GM12878 (cell line): ENCODE data around the gene MACROD2. TPM values are rescaled to one million over a fixed set of nuclear protein-coding genes. Genes with fewer than 3 reads are reported as not detected.

ENCODE experiments used
- ASH2L ChIP-seq: fragments of 300-600, 200-600 bp; sonication (generic); IDR thresholded peaks from 2 replicates; pipeline ENCODE4 v1.6.1; 2017; ENCODE audit warnings: low read depth, mild to moderate bottlenecking, borderline replicate concordance
- BCL3 ChIP-seq: IDR thresholded peaks from 2 replicates; pipeline ENCODE4 v1.6.1; 2011; ENCODE audit warnings: borderline replicate concordance, low read depth, mild to moderate bottlenecking, moderate library complexity, low read length; ENCODE audit not compliant: insufficient read depth, poor library complexity, severe bottlenecking
- BMI1 ChIP-seq: fragments of 450-650 bp; IDR thresholded peaks from 2 replicates; pipeline ENCODE4 v1.6.1; 2016; ENCODE audit warnings: mild to moderate bottlenecking, moderate library complexity, borderline replicate concordance
- CBX3 ChIP-seq: fragments of 200-600 bp; sonication (generic); IDR thresholded peaks from 2 replicates; pipeline ENCODE4 v1.6.1; 2016; ENCODE audit warnings: low read depth, borderline replicate concordance
- CUX1 ChIP-seq: IDR thresholded peaks from 2 replicates; pipeline ENCODE4 v1.6.1; 2012; ENCODE audit warnings: improper control_type of control experiment, low read depth, low read length; ENCODE audit not compliant: insufficient replicate concordance
- DPF2 ChIP-seq: fragments of 450-650 bp; IDR thresholded peaks from 2 replicates; pipeline ENCODE4 v1.6.1; 2017; ENCODE audit warnings: mild to moderate bottlenecking
- HDAC6 ChIP-seq: fragments of 200-600 bp; sonication (generic); IDR thresholded peaks from one replicate; pipeline ENCODE4 v1.8.0; 2017; ENCODE audit warnings: antibody characterized with exemption; ENCODE audit not compliant: unreplicated experiment
- HDGF ChIP-seq: fragments of 450-650 bp; IDR thresholded peaks from 2 replicates; pipeline ENCODE4 v1.6.1; 2016; ENCODE audit warnings: antibody characterized with exemption
- IKZF1 ChIP-seq: fragments of 450-650 bp; conservative IDR thresholded peaks from 2 replicates; pipeline ENCODE4 v1.6.1; 2017; ENCODE audit warnings: antibody characterized with exemption, mild to moderate bottlenecking
- JUNB ChIP-seq: IDR thresholded peaks from 2 replicates; pipeline ENCODE4 v1.6.1; 2016; ENCODE audit warnings: antibody characterized with exemption, mild to moderate bottlenecking
- MTA2 ChIP-seq: fragments of 450-650 bp; IDR thresholded peaks from 2 replicates; pipeline ENCODE4 v1.6.1; 2016; ENCODE audit warnings: low read depth, mild to moderate bottlenecking, moderate library complexity
- PML ChIP-seq: IDR thresholded peaks from 2 replicates; pipeline ENCODE4 v1.6.1; 2012; ENCODE audit warnings: low read length, inconsistent platforms
- RAD51 ChIP-seq: fragments of 450-650 bp; IDR thresholded peaks from 2 replicates; pipeline ENCODE4 v1.6.1; 2016; ENCODE audit warnings: moderate library complexity, mild to moderate bottlenecking, inconsistent platforms
- RUNX3 ChIP-seq: IDR thresholded peaks from 2 replicates; pipeline ENCODE4 v1.6.1; 2012; ENCODE audit warnings: low read length, inconsistent platforms
- SREBF1 ChIP-seq: IDR thresholded peaks from 2 replicates; pipeline ENCODE4 v1.6.1; 2012; ENCODE audit warnings: mild to moderate bottlenecking, low read length
- SREBF2 ChIP-seq: IDR thresholded peaks from 2 replicates; pipeline ENCODE4 v1.6.1; 2012; ENCODE audit warnings: mild to moderate bottlenecking, low read length
- STAT1 ChIP-seq: fragments of 450-650 bp; conservative IDR thresholded peaks from 2 replicates; pipeline ENCODE4 v1.6.1; 2014; ENCODE audit warnings: antibody characterized with exemption, mild to moderate bottlenecking
- STAT3 ChIP-seq: IDR thresholded peaks from 2 replicates; pipeline ENCODE4 v1.6.1; 2011; ENCODE audit warnings: low read depth, low read length, improper control_type of control experiment
- TCF3 ChIP-seq: IDR thresholded peaks from 2 replicates; pipeline ENCODE4 v1.6.1; 2012; ENCODE audit warnings: low read depth, mild to moderate bottlenecking, low read length, borderline replicate concordance; ENCODE audit not compliant: insufficient read depth
- WRNIP1 ChIP-seq: IDR thresholded peaks from 2 replicates; pipeline ENCODE4 v1.6.1; 2011; ENCODE audit warnings: low read depth, low read length, improper control_type of control experiment, borderline replicate concordance
- polyA plus RNA-seq, 11 experiments: library from polyadenylated mRNA; depleted of rRNA in 4 of 11; unstranded in 6 of 11; stranded (reverse) in 5 of 11; fragments of >200 nt; fragmentation: Nextera tagmentation in 4 of 11; fragmentation: Illumina TruSeq in 1 of 11; extraction: Ambion mirVana in 4 of 11; extraction: Trizol in 1 of 11; gene quantifications; 1 replicate in 1 of 11; 2 replicates in 10 of 11; pipeline versions ENCODE4 v1.2.1 to v1.2.3, GENCODE V29; 2011 to 2016; ENCODE audit warnings: inconsistent platforms in 2 of 11, missing spikeins in 2 of 11, low read depth in 1 of 11
- total RNA-seq, 4 experiments: library from RNA; depleted of rRNA in 3 of 4; stranded (reverse); fragments of >200 nt in 3 of 4; fragmentation: Illumina TruSeq in 1 of 4; extraction: Trizol in 1 of 4; gene quantifications; 2 replicates each; pipeline versions ENCODE4 v1.2.1 to v1.2.3, GENCODE V29; 2013 to 2021
- TF ChIP-seq, protein P1 (sequence below): fragments of 450-650 bp; IDR thresholded peaks from 2 replicates; pipeline ENCODE4 v1.6.1; 2018; ENCODE audit warnings: mild to moderate bottlenecking, low read depth, moderate library complexity; ENCODE audit not compliant: partially characterized antibody
- TF ChIP-seq, protein P2 (sequence below): fragments of 450-650 bp; IDR thresholded peaks from 2 replicates; pipeline ENCODE4 v1.6.1; 2016; ENCODE audit warnings: mild to moderate bottlenecking

The MACROD2 gene
- total and polyA plus RNA-seq, 10 of the 15 experiments (the other 5 are each of a cell fraction or from before 2014, with no cell fraction given): 1.1 to 21.5 (median 2.2) TPM

DNA sequence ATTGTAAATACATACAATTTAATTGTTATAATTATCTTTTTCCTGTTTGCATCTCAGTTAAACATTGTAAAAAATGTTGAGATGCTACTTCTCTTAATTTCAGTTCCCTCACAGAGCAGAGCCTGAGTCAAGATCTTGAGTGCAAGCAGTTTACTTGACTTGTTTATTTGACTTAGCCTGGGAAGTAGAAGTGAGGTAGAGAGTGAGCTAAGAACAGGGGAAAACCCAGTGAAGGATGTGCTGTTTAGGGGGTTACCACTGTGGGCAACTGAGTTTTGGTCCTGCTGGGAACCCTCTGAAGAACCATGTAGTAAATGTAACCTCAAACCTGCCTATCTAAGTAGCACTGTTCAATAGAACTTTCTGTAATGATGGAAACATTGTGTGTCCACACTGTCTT, 837.3 kb downstream of the MACROD2 start (continued):
- peak; percentile 69 for TF ChIP-seq CUX1
- no peak for TF ChIP-seq ASH2L
- no peak for TF ChIP-seq WRNIP1
- TF ChIP-seq SREBF1: no peak
- peak; percentile 63; the same call in 1 of the 2 replicates for TF ChIP-seq IKZF1
- TF ChIP-seq BMI1: peak; percentile 46
- TF ChIP-seq, protein P1, sequence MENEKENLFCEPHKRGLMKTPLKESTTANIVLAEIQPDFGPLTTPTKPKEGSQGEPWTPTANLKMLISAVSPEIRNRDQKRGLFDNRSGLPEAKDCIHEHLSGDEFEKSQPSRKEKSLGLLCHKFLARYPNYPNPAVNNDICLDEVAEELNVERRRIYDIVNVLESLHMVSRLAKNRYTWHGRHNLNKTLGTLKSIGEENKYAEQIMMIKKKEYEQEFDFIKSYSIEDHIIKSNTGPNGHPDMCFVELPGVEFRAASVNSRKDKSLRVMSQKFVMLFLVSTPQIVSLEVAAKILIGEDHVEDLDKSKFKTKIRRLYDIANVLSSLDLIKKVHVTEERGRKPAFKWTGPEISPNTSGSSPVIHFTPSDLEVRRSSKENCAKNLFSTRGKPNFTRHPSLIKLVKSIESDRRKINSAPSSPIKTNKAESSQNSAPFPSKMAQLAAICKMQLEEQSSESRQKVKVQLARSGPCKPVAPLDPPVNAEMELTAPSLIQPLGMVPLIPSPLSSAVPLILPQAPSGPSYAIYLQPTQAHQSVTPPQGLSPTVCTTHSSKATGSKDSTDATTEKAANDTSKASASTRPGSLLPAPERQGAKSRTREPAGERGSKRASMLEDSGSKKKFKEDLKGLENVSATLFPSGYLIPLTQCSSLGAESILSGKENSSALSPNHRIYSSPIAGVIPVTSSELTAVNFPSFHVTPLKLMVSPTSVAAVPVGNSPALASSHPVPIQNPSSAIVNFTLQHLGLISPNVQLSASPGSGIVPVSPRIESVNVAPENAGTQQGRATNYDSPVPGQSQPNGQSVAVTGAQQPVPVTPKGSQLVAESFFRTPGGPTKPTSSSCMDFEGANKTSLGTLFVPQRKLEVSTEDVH: no peak
- TF ChIP-seq PML: no peak
- peak; percentile 25; the same call in 1 of the 2 replicates for TF ChIP-seq JUNB
- no peak for TF ChIP-seq HDGF
- TF ChIP-seq, protein P2, sequence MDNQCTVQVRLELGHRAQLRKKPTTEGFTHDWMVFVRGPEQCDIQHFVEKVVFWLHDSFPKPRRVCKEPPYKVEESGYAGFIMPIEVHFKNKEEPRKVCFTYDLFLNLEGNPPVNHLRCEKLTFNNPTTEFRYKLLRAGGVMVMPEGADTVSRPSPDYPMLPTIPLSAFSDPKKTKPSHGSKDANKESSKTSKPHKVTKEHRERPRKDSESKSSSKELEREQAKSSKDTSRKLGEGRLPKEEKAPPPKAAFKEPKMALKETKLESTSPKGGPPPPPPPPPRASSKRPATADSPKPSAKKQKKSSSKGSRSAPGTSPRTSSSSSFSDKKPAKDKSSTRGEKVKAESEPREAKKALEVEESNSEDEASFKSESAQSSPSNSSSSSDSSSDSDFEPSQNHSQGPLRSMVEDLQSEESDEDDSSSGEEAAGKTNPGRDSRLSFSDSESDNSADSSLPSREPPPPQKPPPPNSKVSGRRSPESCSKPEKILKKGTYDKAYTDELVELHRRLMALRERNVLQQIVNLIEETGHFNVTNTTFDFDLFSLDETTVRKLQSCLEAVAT: no peak
- TF ChIP-seq BCL3: no peak
- TF ChIP-seq CBX3: no peak
- TF ChIP-seq STAT3: 0 out of 2 replicates have a peak, but pooled peaks have one; percentile 58
- TF ChIP-seq MTA2: peak; percentile 68
- TF ChIP-seq RAD51: no peak
- TF ChIP-seq HDAC6: no peak
- no peak for TF ChIP-seq TCF3
- TF ChIP-seq STAT1: no peak
- TF ChIP-seq RUNX3: peak; percentile 84
- peak; percentile 22; the same call in 1 of the 2 replicates for TF ChIP-seq DPF2
- no peak for TF ChIP-seq SREBF2
